TTC549 (cell line): ENCODE measurements around the gene KCNH2.

Source experiments
- FAIRE-seq: peaks from 2 replicates; lab custom pipeline; 2012; peaks lifted over from hg19 to GRCh38; lab: Jason Lieb, UNC

The KCNH2 gene

DNA sequence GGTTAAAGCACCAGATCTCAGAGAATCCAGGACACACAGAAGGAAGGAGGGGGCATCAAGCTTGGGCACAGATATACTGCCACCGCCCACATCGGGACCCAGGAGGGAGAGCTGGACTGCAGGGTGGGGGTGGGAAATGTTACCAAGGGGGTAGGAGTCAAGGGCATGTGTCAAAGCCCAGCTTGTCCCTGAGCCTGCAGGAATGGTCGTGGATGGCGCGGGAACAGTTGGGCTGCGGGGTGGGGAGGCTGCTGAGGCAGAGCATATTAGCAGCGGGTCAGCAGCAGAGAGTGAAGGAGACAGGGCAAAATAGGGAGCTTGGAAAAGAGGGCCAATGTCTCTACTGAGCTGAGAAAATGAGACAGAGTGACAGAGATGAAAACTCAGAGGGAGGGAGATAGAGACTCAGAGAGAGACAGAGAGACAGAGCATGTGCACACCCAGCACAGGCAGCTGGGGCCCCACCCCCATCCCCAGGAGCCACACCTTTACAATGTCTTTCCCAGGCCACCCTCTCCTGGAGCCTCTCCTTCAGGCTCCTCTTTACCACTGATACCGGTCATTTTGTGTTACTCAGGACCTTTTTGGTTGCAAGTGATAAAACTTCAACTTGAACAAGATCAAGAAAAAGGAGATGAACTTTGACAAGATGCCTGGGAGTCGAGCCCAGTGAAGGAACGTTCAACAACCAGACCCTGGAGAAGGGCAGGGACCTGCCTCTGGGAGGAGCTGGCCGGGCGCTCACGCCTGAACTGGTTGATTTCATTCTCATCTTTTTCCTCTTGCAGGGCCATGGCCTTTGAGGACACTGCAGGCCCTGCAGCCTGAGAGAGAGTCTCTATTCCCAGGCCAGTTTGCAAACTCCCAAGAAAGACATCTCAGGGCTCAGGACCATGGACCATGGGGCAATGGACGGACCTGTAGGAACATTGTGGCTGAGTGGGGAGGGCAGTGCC is 75.8 kb downstream of the KCNH2 start:
- no peak for FAIRE-seq

- FAIRE-seq = no peak
Measured at GRCh38 chr7:150901160-150902035, 76.7 kb downstream of the KCNH2 start.

GRCh38 chr7:150900675-150901074 is 77.4 kb downstream of the KCNH2 start:
- FAIRE-seq = no peak

DNA sequence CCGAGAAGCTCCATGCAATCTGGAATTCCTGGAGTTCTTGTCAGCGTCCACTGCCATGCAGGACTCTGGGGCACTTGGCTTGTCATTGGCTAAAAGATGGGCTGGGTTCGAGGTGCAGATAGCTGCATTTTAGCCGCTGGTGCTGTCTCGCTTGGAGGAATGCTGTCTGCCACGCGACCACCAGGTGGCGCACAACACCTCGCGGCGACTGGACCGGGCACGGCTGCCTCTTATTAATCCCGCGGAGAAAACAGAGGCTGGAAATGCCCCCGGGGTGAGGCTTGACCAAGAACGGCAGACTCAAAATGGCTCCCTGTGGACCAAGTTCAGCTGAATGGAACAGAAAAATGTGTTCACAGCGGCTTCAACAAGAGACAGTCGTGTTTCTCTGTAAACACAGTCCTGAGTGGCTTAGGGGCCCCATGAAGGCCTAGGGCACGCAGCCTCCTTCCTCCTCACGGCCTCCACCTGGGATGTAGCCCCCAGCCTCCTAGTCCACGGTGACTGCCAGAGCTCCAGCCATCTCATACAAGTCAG is 79.6 kb downstream of the KCNH2 start:
- no peak for FAIRE-seq

DNA sequence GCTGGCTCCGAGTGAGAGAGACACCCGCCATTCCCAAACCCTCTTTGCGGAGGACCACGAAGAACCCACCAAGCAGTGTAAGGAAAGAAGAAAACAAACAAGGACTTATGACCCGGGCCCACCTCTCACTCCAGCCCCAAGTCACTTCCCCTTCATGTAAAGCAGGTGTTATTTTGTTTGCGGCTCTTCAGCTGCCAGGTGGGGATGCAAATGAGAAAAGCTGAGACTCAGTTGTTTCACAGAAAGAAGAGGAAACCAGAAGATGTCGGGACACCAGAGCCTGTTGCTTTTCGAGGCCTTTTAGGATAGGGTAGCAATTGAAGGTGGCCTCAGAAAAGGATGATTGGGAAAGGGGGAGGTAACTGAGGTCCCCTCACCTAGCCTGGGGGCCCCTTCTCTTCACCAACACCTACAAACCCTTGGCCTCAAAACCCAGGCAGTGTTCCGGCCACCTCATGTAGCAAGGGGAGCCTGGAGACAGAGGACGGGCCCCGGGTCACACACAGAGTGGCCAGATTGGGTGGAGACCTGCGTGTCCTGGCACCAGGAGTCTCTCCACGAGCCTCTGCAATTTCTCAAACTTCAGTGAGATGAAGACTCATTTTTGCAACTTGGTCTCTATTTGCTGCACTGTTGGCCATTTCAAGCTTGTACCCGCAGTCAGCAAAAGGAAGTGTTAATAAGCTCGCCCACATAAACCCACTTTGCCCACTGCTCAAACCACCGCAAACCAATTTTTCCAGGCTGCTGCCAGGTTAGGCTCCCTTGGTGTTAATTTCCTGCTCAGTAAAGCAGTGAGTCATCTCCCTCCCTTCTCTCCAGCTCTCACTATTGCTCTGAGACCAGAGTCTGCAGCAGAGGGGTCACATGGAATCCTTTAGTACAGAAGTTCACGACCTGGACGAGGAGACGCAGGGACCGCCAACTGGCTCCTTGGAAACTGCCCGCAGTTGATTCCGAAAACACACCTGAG is 80.3 kb downstream of the KCNH2 start:
- no peak for FAIRE-seq

DNA sequence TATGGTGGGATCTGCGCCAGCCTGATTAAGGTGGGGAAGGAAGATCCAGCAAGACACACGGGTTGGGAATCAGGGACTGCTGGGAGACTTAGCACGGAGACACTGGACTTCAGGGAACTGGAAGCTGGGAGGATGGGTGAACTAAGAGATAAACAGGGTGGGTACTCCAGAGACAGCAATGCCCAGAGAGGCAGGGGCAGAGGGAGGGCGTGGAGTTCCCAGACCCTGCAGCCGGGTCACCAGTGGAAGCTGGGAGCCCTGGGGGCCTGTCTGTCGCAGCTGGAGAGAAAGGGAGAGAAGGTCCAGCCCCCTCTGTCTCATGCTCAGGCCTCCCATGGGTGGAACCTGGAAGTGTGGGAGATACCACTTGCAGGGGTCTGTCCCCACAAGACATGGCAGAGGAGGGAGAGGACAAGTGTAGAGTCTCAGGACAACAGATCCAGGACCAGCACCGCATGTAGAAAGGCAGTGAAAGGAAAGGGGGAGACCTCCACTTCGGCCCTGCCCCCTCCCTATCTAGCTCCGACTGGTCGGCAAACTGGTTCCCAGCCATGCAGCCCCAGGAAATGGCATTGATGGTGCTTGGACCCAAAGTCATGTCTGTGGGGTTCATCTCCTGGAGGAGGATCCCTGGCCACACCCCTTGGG is 81.4 kb downstream of the KCNH2 start:
- FAIRE-seq = no peak

- FAIRE-seq = no peak
Measured at GRCh38 chr7:150895809-150896208, 82.3 kb downstream of the KCNH2 start.
